Retinal pigment epithelial cell (primary cell): ENCODE results near the gene ABCB11.

Experiments used
- DNase-seq: peaks from one replicate; pipeline ENCODE4 v3.0.0-alpha.2; 2010; ENCODE audit warnings: low read depth
- H3K4me3 ChIP-seq: 2 replicates; pipeline ENCODE4 v1.5.1; 2011; ENCODE audit warnings: mild to moderate bottlenecking, low read length, control low read depth, moderate library complexity
- CTCF ChIP-seq: conservative IDR thresholded peaks from 2 replicates; pipeline ENCODE4 v1.5.1; 2011; ENCODE audit warnings: low read depth, low read length, control low read depth, inconsistent platforms

ABCB11 gene

GRCh38 chr2:168955321-168955720, 75.8 kb downstream of the ABCB11 start:
- DNase-seq, result no peak
- TF ChIP-seq CTCF, result no peak
- no peak overlapping the region for H3K4me3 ChIP-seq

- DNase-seq, result no peak
- TF ChIP-seq CTCF, result no peak
- no peak overlapping the region for H3K4me3 ChIP-seq
Observed at GRCh38 chr2:168954256-168954655, 76.9 kb downstream of the ABCB11 start.

- no peak for DNase-seq
- H3K4me3 ChIP-seq, result no peak overlapping the region
- TF ChIP-seq CTCF, result no peak
Observed at GRCh38 chr2:168952424-168952823, 78.7 kb downstream of the ABCB11 start.

- no peak for TF ChIP-seq CTCF
- no peak for DNase-seq
- H3K4me3 ChIP-seq, result no peak overlapping the region
Observed at GRCh38 chr2:168951871-168952270, 79.3 kb downstream of the ABCB11 start.

- no peak for TF ChIP-seq CTCF
- DNase-seq, result no peak
- H3K4me3 ChIP-seq, result no peak overlapping the region
Observed at GRCh38 chr2:168949324-168949723, 81.8 kb downstream of the ABCB11 start.

- TF ChIP-seq CTCF, result peak; percentile 69
- DNase-seq, result no peak
- no peak overlapping the region for H3K4me3 ChIP-seq
Observed at GRCh38 chr2:168948621-168949212, 82.4 kb downstream of the ABCB11 start.

- H3K4me3 ChIP-seq, result no peak overlapping the region
- TF ChIP-seq CTCF, result no peak
- no peak for DNase-seq
Observed at GRCh38 chr2:168945508-168945907, 85.6 kb downstream of the ABCB11 start.
